Parathyroid adenoma (tissue), 2 donors: ENCODE data around the gene LSM14A.

Source experiments
- H2AFZ ChIP-seq: fragments of 300-600 bp; sonication (generic); one replicate; pipeline ENCODE4 v1.7.0; 2017; ENCODE audit warnings: antibody characterized with exemption, mild to moderate bottlenecking
- H3K27ac ChIP-seq: fragments of 300-600 bp; sonication (generic); one replicate; pipeline ENCODE4 v1.7.0; 2017
- H3K27me3 ChIP-seq: fragments of 300-600 bp; sonication (generic); one replicate; pipeline ENCODE4 v1.7.0; 2017; ENCODE audit warnings: low read length; ENCODE audit not compliant: control insufficient read depth, insufficient read depth
- H3K36me3 ChIP-seq: fragments of 300-600 bp; sonication (generic); one replicate; pipeline ENCODE4 v1.7.0; 2017; ENCODE audit warnings: low read length; ENCODE audit not compliant: control insufficient read depth, insufficient read depth
- H3K4me1 ChIP-seq: fragments of 300-600 bp; sonication (generic); one replicate; pipeline ENCODE4 v1.7.0; 2017; ENCODE audit warnings: control low read depth
- H3K4me2 ChIP-seq: fragments of 300-600 bp; sonication (generic); one replicate; pipeline ENCODE4 v1.7.0; 2017; ENCODE audit warnings: low read length
- H3K4me3 ChIP-seq: fragments of 300-600 bp; sonication (generic); one replicate; pipeline ENCODE4 v1.7.0; 2017; ENCODE audit warnings: low read depth, low read length
- H3K79me2 ChIP-seq: fragments of 300-600 bp; sonication (generic); one replicate; pipeline ENCODE4 v1.7.0; 2017; ENCODE audit warnings: control low read depth
- H3K9ac ChIP-seq: fragments of 300-600 bp; sonication (generic); one replicate; pipeline ENCODE4 v1.7.0; 2017; ENCODE audit warnings: mild to moderate bottlenecking
- H3K9me3 ChIP-seq: fragments of 300-600 bp; sonication (generic); one replicate; pipeline ENCODE4 v1.7.0; 2017; ENCODE audit warnings: low read length; ENCODE audit not compliant: control insufficient read depth
- TF ChIP-seq, protein P1 (sequence below): fragments of 300-600 bp; sonication (generic); IDR thresholded peaks from one replicate; pipeline ENCODE4 v1.7.0; 2017; ENCODE audit warnings: antibody characterized with exemption, mild to moderate bottlenecking
- donor health status: primary hyperparathyroidism.

The LSM14A gene

GRCh38 chr19:34228762-34229161, 56.5 kb downstream of the LSM14A start:
- Histone ChIP-seq H3K79me2 (peaks cover 12% of the 10 kb centered on the region), H3K4me2 (no peak overlapping the region), H3K27ac (no peak overlapping the region), H3K9ac (no peak overlapping the region), H3K36me3 (no peaks in the 10 kb centered on the region), H3K4me1 (no peaks in the 10 kb centered on the region), H2AFZ (no peak overlapping the region), H3K27me3 (no peaks in the 10 kb centered on the region), H3K9me3 (no peaks in the 10 kb centered on the region), H3K4me3 (no peak overlapping the region)
- TF ChIP-seq, protein P1, sequence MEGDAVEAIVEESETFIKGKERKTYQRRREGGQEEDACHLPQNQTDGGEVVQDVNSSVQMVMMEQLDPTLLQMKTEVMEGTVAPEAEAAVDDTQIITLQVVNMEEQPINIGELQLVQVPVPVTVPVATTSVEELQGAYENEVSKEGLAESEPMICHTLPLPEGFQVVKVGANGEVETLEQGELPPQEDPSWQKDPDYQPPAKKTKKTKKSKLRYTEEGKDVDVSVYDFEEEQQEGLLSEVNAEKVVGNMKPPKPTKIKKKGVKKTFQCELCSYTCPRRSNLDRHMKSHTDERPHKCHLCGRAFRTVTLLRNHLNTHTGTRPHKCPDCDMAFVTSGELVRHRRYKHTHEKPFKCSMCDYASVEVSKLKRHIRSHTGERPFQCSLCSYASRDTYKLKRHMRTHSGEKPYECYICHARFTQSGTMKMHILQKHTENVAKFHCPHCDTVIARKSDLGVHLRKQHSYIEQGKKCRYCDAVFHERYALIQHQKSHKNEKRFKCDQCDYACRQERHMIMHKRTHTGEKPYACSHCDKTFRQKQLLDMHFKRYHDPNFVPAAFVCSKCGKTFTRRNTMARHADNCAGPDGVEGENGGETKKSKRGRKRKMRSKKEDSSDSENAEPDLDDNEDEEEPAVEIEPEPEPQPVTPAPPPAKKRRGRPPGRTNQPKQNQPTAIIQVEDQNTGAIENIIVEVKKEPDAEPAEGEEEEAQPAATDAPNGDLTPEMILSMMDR: no peak

DNA sequence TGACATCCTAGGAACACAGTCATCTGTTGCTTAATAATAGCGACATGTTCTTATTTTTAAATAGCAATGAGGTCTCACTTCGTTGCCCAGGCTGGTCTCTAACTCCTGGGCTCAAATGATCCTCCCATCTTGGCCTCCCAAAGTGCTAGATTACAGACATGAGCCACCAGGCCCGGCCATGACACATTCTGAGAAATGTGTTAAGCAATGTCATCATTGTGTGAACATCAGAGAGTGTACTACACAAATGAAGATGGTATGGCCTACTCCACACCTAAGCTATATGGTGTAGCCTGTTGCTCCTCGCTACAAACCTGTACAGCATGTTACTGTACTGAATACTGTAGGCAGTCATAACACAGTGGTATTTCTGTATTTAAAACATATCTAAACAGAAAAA, 57.4 kb downstream of the LSM14A start:
- H3K36me3 ChIP-seq: no peaks in the 10 kb centered on the region
- TF ChIP-seq, protein P1: no peak

DNA sequence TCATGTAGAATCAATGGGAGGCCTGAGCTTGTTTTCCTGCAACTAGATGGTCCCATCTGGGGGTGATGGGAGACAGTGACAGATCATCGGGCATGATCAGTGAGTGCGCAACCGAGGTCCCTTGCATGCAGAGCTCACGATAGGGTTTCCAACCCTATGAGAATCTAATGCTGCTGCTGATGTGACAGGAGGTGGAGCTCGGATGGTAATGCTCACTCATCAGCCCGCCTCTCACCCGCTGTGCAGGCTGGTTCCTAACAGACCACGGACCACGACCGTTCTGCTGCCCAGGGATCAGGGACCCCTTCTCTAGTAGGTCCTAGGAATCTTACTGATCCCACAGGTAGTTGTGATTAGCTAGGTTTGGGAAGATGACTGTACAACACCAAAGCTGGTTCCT, 58.5 kb downstream of the LSM14A start:
- Histone ChIP-seq H3K4me2 (no peak overlapping the region), H3K36me3 (no peaks in the 10 kb centered on the region), H3K4me3 (no peak overlapping the region), H3K4me1 (no peaks in the 10 kb centered on the region), H3K9me3 (no peaks in the 10 kb centered on the region), H3K27ac (no peak overlapping the region), H3K79me2 (no peaks in the 10 kb centered on the region), H2AFZ (no peak overlapping the region), H3K27me3 (no peaks in the 10 kb centered on the region), H3K9ac (no peak overlapping the region)
- TF ChIP-seq, protein P1: no peak

More for the DNA sequence above, 57.4 kb downstream of the LSM14A start:
- peaks cover 5% of the 10 kb centered on the region for H3K79me2 ChIP-seq
- H3K27me3 ChIP-seq: no peaks in the 10 kb centered on the region
- H3K4me1 ChIP-seq: no peaks in the 10 kb centered on the region
- no peak overlapping the region for H3K27ac ChIP-seq
- no peaks in the 10 kb centered on the region for H3K9me3 ChIP-seq
- H3K4me3 ChIP-seq: no peak overlapping the region
- H3K4me2 ChIP-seq: no peak overlapping the region
- no peak overlapping the region for H2AFZ ChIP-seq
- no peak overlapping the region for H3K9ac ChIP-seq

DNA sequence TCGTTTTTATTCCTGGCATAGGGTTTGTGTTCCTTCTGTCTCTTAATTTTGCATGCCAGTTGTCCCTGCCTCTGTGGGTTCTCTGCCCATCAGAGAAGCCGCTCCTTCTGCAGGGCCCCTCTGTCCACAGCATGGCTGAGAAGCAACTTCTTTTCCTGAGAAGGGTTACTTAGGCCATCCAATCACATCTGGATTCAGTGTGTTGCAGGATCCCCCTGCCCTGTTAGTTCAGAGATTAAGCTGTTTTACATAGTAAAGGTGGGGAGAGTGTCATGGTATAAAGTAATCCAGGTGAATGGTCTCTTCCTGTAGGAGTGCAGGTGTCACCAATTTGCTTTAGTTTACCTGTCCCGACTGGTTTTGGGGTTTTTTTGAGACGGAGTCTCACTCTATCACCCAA, 59.1 kb downstream of the LSM14A start:
- Histone ChIP-seq H3K27me3 (no peaks in the 10 kb centered on the region), H3K9me3 (no peaks in the 10 kb centered on the region), H3K27ac (no peak overlapping the region), H3K79me2 (no peaks in the 10 kb centered on the region), H3K4me3 (no peak overlapping the region), H3K9ac (no peak overlapping the region), H2AFZ (no peak overlapping the region), H3K4me1 (no peaks in the 10 kb centered on the region), H3K36me3 (no peaks in the 10 kb centered on the region), H3K4me2 (no peak overlapping the region)
- TF ChIP-seq, protein P1: no peak
